Fibroblast of lung (primary cell): ENCODE measurements around the gene OOSP1.

Experiments
- CTCF ChIP-seq, 2 donors: IDR thresholded peaks in 1 of 2; conservative IDR thresholded peaks in 1 of 2; 1 replicate in 1 of 2; 2 replicates in 1 of 2; pipeline ENCODE4 v1.5.1; 2011 to 2012; ENCODE audit warnings: low read length in 2 of 2, control low read depth in 1 of 2, inconsistent platforms in 1 of 2, low read depth in 1 of 2, mild to moderate bottlenecking in 1 of 2
- EZH2 ChIP-seq: IDR thresholded peaks from 2 replicates; pipeline ENCODE4 v1.5.1; 2012; ENCODE audit warnings: low read length, control low read depth, mild to moderate bottlenecking; ENCODE audit errors: missing control alignments

GRCh38 chr11:59963733-59964132 is 25.5 kb downstream of the OOSP1 start, which contains the start of gene OOSP4A:
- TF ChIP-seq CTCF (conservative IDR thresholded peaks at IDR 0.05 in 1 of 2, IDR thresholded peaks at IDR 0.05 in 1 of 2; ENCODE audit: low read depth in 1 of 2, low read length in 2 of 2) (no peak), EZH2 (no peak)
